PC-3 (cell line): Measurements from ENCODE around the gene KLF16. TPM values are rescaled to one million over a fixed set of nuclear protein-coding genes. Genes with fewer than 3 reads are reported as not detected.

Experiments
- ATAC-seq: fragments of 200-7000 bp; cut with Tn5 transposase; 2 replicates; pipeline ENCODE4 v1.9.1; 2020; ENCODE audit warnings: mild to moderate bottlenecking, moderate library complexity
- BruUV-seq: library from RNA; stranded (reverse); fragments of 400-500 nt; replicated peaks from 2 replicates; lab custom pipeline; 2021; lab: Mats Ljungman, UMichigan
- CTCF ChIA-PET: fragments of 300-600 bp; sonication (Branson Sonifier 250); formaldehyde crosslinking; loops from one replicate; lab custom pipeline; 2022; ENCODE audit warnings: antibody characterized with exemption; lab: Charles Lee
- POLR2A ChIA-PET: fragments of 300-600 bp; sonication (Branson Sonifier 250); formaldehyde crosslinking; loops from one replicate; lab custom pipeline; 2022; ENCODE audit warnings: antibody characterized with exemption; ENCODE audit not compliant: unreplicated experiment; lab: Charles Lee
- DNase-seq: peaks from one replicate; pipeline ENCODE4 v3.0.0-alpha.2; 2015
- H2AFZ ChIP-seq: fragments of 300-600 bp; sonication (generic); 2 replicates; pipeline ENCODE4 v1.6.0; 2016; ENCODE audit warnings: antibody characterized with exemption, low read length
- H3F3A ChIP-seq: fragments of 300-600 bp; sonication (generic); one replicate; pipeline ENCODE4 v1.6.0; 2017; ENCODE audit warnings: antibody characterized with exemption, low read length, control low read depth, mild to moderate bottlenecking; ENCODE audit not compliant: unreplicated experiment
- H3K27ac ChIP-seq: fragments of 300-600 bp; sonication (generic); 2 replicates; pipeline ENCODE4 v1.5.1; 2016; ENCODE audit warnings: mild to moderate bottlenecking, low read length
- H3K27me3 ChIP-seq: fragments of 300-600 bp; sonication (generic); 2 replicates; pipeline ENCODE4 v1.6.1; 2016; ENCODE audit warnings: low read length, mixed read lengths
- H3K36me3 ChIP-seq: fragments of 300-600 bp; sonication (generic); 2 replicates; pipeline ENCODE4 v1.6.1; 2016; ENCODE audit warnings: low read depth, mixed run types, low read length, mixed read lengths
- H3K4me1 ChIP-seq: fragments of 300-600 bp; sonication (generic); 2 replicates; pipeline ENCODE4 v1.5.1; 2016; ENCODE audit warnings: low read length; ENCODE audit not compliant: insufficient read depth
- H3K4me2 ChIP-seq: fragments of 300-600 bp; sonication (generic); 2 replicates; pipeline ENCODE4 v1.6.0; 2016; ENCODE audit warnings: low read length
- H3K4me3 ChIP-seq: fragments of 300-600 bp; sonication (generic); 2 replicates; pipeline ENCODE4 v1.5.1; 2016; ENCODE audit warnings: mild to moderate bottlenecking, low read length, mixed read lengths
- H3K79me2 ChIP-seq: fragments of 300-600 bp; sonication (generic); 2 replicates; pipeline ENCODE4 v1.6.1; 2017; ENCODE audit warnings: low read length, mixed read lengths
- H3K9ac ChIP-seq: fragments of 300-600 bp; sonication (generic); 2 replicates; pipeline ENCODE4 v1.6.0; 2016; ENCODE audit warnings: mild to moderate bottlenecking, low read length
- H3K9me2 ChIP-seq: fragments of 300-600 bp; sonication (generic); replicated peaks from 2 replicates; pipeline ENCODE4 v1.6.1; 2016; ENCODE audit warnings: mixed run types, low read length, mixed read lengths
- H3K9me3 ChIP-seq: fragments of 300-600 bp; sonication (generic); 2 replicates; pipeline ENCODE4 v1.6.1; 2016; ENCODE audit warnings: low read length, mixed read lengths
- H4K20me1 ChIP-seq: fragments of 300-600 bp; sonication (generic); 2 replicates; pipeline ENCODE4 v1.6.1; 2016; ENCODE audit warnings: low read length, mixed read lengths
- CTCF ChIP-seq: fragments of 300-600 bp; sonication (generic); conservative IDR thresholded peaks from 2 replicates; pipeline ENCODE4 v1.5.1; 2017; ENCODE audit warnings: antibody characterized with exemption, low read depth, mild to moderate bottlenecking, low read length
- EZH2 ChIP-seq: fragments of 300-600 bp; sonication (generic); IDR thresholded peaks from one replicate; pipeline ENCODE4 v1.6.1; 2017; ENCODE audit warnings: antibody characterized with exemption, mild to moderate bottlenecking, low read length; ENCODE audit not compliant: unreplicated experiment
- EZH2phosphoT487 ChIP-seq: fragments of 300-600 bp; sonication (generic); IDR thresholded peaks from 2 replicates; pipeline ENCODE4 v1.6.1; 2018; ENCODE audit warnings: mild to moderate bottlenecking, antibody characterized with exemption, low read length, borderline replicate concordance
- intact Hi-C: fragments of 100-400 bp; cut with micrococcal nuclease; formaldehyde crosslinking; loops from 2 replicates; pipeline ENCODE4 v1.9.0; 2023
- total RNA-seq: library from RNA; depleted of rRNA; stranded (reverse); fragments of >200 nt; gene quantifications from 2 replicates; pipeline ENCODE4 v1.2.3, GENCODE V29; 2014

Gene KLF16
- total RNA-seq, 1 experiment from 2014 or later: 15.1 TPM

- DNase-seq: no peak
- Histone ChIP-seq H3K9me2 (no peaks in the 10 kb centered on the region), H3K4me2 (no peak overlapping the region), H2AFZ (no peak overlapping the region), H3K27me3 (no peaks in the 10 kb centered on the region), H3K4me3 (no peak overlapping the region), H3K79me2 (peaks cover 68% of the 10 kb centered on the region), H3F3A (peaks cover 3% of the 10 kb centered on the region), H3K27ac (no peak overlapping the region), H3K9me3 (no peaks in the 10 kb centered on the region), H3K36me3 (no peaks in the 10 kb centered on the region), H3K9ac (no peak overlapping the region), H3K4me1 (peaks cover 20% of the 10 kb centered on the region), H4K20me1 (no peaks in the 10 kb centered on the region)
- POLR2A ChIA-PET: no interaction called here
- no peak for ATAC-seq
- intact Hi-C loops: no loop called here
- no peak for TF ChIP-seq EZH2
- TF ChIP-seq EZH2phosphoT487: no peak
- TF ChIP-seq CTCF: no peak
- no TSS peak for BruUV-seq
- CTCF ChIA-PET: no interaction called here
Observed at GRCh38 chr19:1909761-1910080, 46.3 kb upstream of the KLF16 start.

- Histone ChIP-seq H3K4me2 (peak overlapping the region; percentile 98), H3K27ac (peak overlapping the region; percentile 78), H3K9me3 (no peaks in the 10 kb centered on the region), H3K27me3 (no peaks in the 10 kb centered on the region), H3F3A (peaks cover 3% of the 10 kb centered on the region), H3K9ac (peak overlapping the region; percentile 74), H2AFZ (peak overlapping the region; percentile 63), H3K4me3 (peak overlapping the region; percentile 67), H3K36me3 (no peaks in the 10 kb centered on the region), H4K20me1 (no peaks in the 10 kb centered on the region), H3K4me1 (peaks cover 25% of the 10 kb centered on the region), H3K79me2 (peaks cover 65% of the 10 kb centered on the region), H3K9me2 (no peaks in the 10 kb centered on the region)
- intact Hi-C loops: no loop called here
- BruUV-seq: no TSS peak
- DNase-seq: peak; percentile 8
- CTCF ChIA-PET: no interaction called here
- POLR2A ChIA-PET: no interaction called here
- no peak for TF ChIP-seq EZH2
- no peak for TF ChIP-seq CTCF
- TF ChIP-seq EZH2phosphoT487: no peak
- no peak; the same call in 1 of the 2 replicates for ATAC-seq
Observed at GRCh38 chr19:1908364-1908678, 44.9 kb upstream of the KLF16 start.

- POLR2A ChIA-PET: no interaction called here
- Histone ChIP-seq H3K9me3 (no peaks in the 10 kb centered on the region), H3K27me3 (no peaks in the 10 kb centered on the region), H3K27ac (peak overlapping the region; percentile 78), H3K9me2 (no peaks in the 10 kb centered on the region), H3K79me2 (peaks cover 62% of the 10 kb centered on the region), H2AFZ (peak overlapping the region; percentile 63), H3K9ac (peak overlapping the region; percentile 74), H3K36me3 (no peaks in the 10 kb centered on the region), H3K4me3 (peak overlapping the region; percentile 67), H3K4me2 (peak overlapping the region; percentile 98), H4K20me1 (no peaks in the 10 kb centered on the region), H3K4me1 (peaks cover 25% of the 10 kb centered on the region), H3F3A (peaks cover 3% of the 10 kb centered on the region)
- DNase-seq: peak; percentile 78
- TF ChIP-seq EZH2 (no peak), EZH2phosphoT487 (no peak), CTCF (no peak)
- no TSS peak for BruUV-seq
- intact Hi-C loops: no loop called here
- peak; percentile 60 for ATAC-seq
- CTCF ChIA-PET: no interaction called here
Observed at GRCh38 chr19:1907563-1908363, 44.4 kb upstream of the KLF16 start.
